GM12878 (cell line): ENCODE data around the gene SOX6. TPM values are rescaled to one million over a fixed set of nuclear protein-coding genes. Genes with fewer than 3 reads are reported as not detected.

Experiments used
- ATAC-seq: fragments of 200-7000 bp; cut with Tn5 transposase; 3 replicates; pipeline ENCODE4 v1.9.1; 2020; ENCODE audit warnings: mild to moderate bottlenecking, moderate library complexity
- BruUV-seq: library from RNA; stranded (reverse); fragments of 400-500 nt; replicated peaks from 2 replicates; lab custom pipeline; 2021; lab: Mats Ljungman, UMichigan
- CTCF ChIA-PET: fragments of 300-600 bp; sonication (Branson Sonifier 250); formaldehyde crosslinking; extraction: SDS; loops from one replicate; lab custom pipeline; 2021; ENCODE audit warnings: inconsistent platforms; lab: Yijun Ruan, JAX
- POLR2A ChIA-PET: fragments of 350-600 bp; formaldehyde crosslinking; extraction: SDS; loops from one replicate; lab custom pipeline; 2021; ENCODE audit warnings: inconsistent platforms; lab: Charles Lee
- RAD21 ChIA-PET: fragments of 300-600 bp; sonication (Branson Sonifier 250); formaldehyde crosslinking; loops from one replicate; lab custom pipeline; 2023; ENCODE audit warnings: antibody characterized with exemption; ENCODE audit not compliant: unreplicated experiment; lab: Charles Lee
- SMC1A ChIA-PET: fragments of 300-600 bp; sonication (Branson Sonifier 250); formaldehyde crosslinking; loops from one replicate; lab custom pipeline; 2023; ENCODE audit not compliant: unreplicated experiment, uncharacterized antibody; lab: Charles Lee
- DNase-seq: peaks from one replicate; pipeline ENCODE4 v3.0.0-alpha.2; 2011; ENCODE audit warnings: low read depth, low spot score
- FAIRE-seq: peaks from 3 replicates; lab custom pipeline; 2011; peaks lifted over from hg19 to GRCh38; lab: Jason Lieb, UNC
- H2AFZ ChIP-seq: 2 replicates; pipeline ENCODE4 v1.6.0; 2011; ENCODE audit warnings: low read depth, low read length, control low read depth; ENCODE audit not compliant: control insufficient read depth
- H3K27ac ChIP-seq: 2 replicates; pipeline ENCODE4 v1.5.1; 2011; ENCODE audit warnings: control low read depth; ENCODE audit not compliant: control insufficient read depth, insufficient read depth
- H3K27me3 ChIP-seq, 2 experiments: replicated peaks in 1 of 2; 2 replicates each; pipeline versions ENCODE4 v1.6.0 to v1.6.1; 2011; ENCODE audit warnings: low read length in 1 of 2; ENCODE audit not compliant: control insufficient read depth in 2 of 2, insufficient read depth in 2 of 2
- H3K36me3 ChIP-seq, 2 experiments: 2 replicates each; pipeline ENCODE4 v1.5.1; 2011; ENCODE audit warnings: low read length in 1 of 2; ENCODE audit not compliant: control insufficient read depth in 2 of 2, insufficient read depth in 2 of 2
- H3K4me1 ChIP-seq: 2 replicates; pipeline ENCODE4 v1.6.1; 2011; ENCODE audit warnings: mild to moderate bottlenecking, low read length, moderate library complexity, mixed read lengths; ENCODE audit not compliant: control insufficient read depth, insufficient read depth
- H3K4me2 ChIP-seq: 2 replicates; pipeline ENCODE4 v1.6.0; 2011; ENCODE audit warnings: control low read depth; ENCODE audit not compliant: control insufficient read depth, insufficient read depth
- H3K4me3 ChIP-seq: fragments of 200-600 bp; sonication (generic); 2 replicates; pipeline ENCODE4 v1.5.1; 2016
- H3K79me2 ChIP-seq: 2 replicates; pipeline ENCODE4 v1.6.0; 2011; ENCODE audit warnings: low read length; ENCODE audit not compliant: control insufficient read depth, insufficient read depth
- H3K9ac ChIP-seq: 2 replicates; pipeline ENCODE4 v1.8.0; 2011; ENCODE audit warnings: low read length, control low read depth, mixed read lengths; ENCODE audit not compliant: control insufficient read depth, insufficient read depth
- H3K9me3 ChIP-seq: replicated peaks from 3 replicates; pipeline ENCODE4 v1.5.1; 2011; ENCODE audit warnings: mild to moderate bottlenecking, low read length; ENCODE audit not compliant: control insufficient read depth, insufficient read depth
- H4K20me1 ChIP-seq: 2 replicates; pipeline ENCODE4 v1.6.0; 2011; ENCODE audit not compliant: control insufficient read depth, insufficient read depth
- ATF2 ChIP-seq: IDR thresholded peaks from 2 replicates; pipeline ENCODE4 v1.6.1; 2012; ENCODE audit warnings: low read length, inconsistent platforms
- HCFC1 ChIP-seq: fragments of 150-350 bp; IDR thresholded peaks from 2 replicates; pipeline ENCODE4 v1.6.1; 2014; ENCODE audit warnings: low read length
- IRF3 ChIP-seq: fragments of 450-650 bp; IDR thresholded peaks from 2 replicates; pipeline ENCODE4 v1.6.1; 2014; ENCODE audit warnings: mild to moderate bottlenecking
- JUNB ChIP-seq: IDR thresholded peaks from 2 replicates; pipeline ENCODE4 v1.6.1; 2016; ENCODE audit warnings: antibody characterized with exemption, mild to moderate bottlenecking
- KLF5 ChIP-seq: fragments of 450-650 bp; IDR thresholded peaks from 2 replicates; pipeline ENCODE4 v1.6.1; 2014; ENCODE audit warnings: mild to moderate bottlenecking; ENCODE audit not compliant: partially characterized antibody
- NBN ChIP-seq: fragments of 450-650 bp; IDR thresholded peaks from 2 replicates; pipeline ENCODE4 v1.6.1; 2016
- SP1 ChIP-seq: IDR thresholded peaks from one replicate; pipeline ENCODE4 v1.6.1; 2011; ENCODE audit warnings: low read depth, low read length
- SUPT20H ChIP-seq: IDR thresholded peaks from 2 replicates; pipeline ENCODE4 v1.6.1; 2011; ENCODE audit warnings: low read depth, mild to moderate bottlenecking, low read length, moderate library complexity, borderline replicate concordance; ENCODE audit not compliant: control insufficient read depth
- TBL1XR1 ChIP-seq: IDR thresholded peaks from 2 replicates; pipeline ENCODE4 v1.6.1; 2012; ENCODE audit warnings: low read depth, low read length, improper control_type of control experiment
- TCF3 ChIP-seq: IDR thresholded peaks from 2 replicates; pipeline ENCODE4 v1.6.1; 2012; ENCODE audit warnings: low read depth, mild to moderate bottlenecking, low read length, borderline replicate concordance; ENCODE audit not compliant: insufficient read depth
- ZBED1 ChIP-seq: IDR thresholded peaks from 2 replicates; pipeline ENCODE4 v1.6.1; 2016; ENCODE audit warnings: borderline replicate concordance
- in situ Hi-C: fragments of 300-500 bp; cut with MboI; formaldehyde crosslinking; loops from 9 replicates; pipeline ENCODE4 v1.14.3; 2018; ENCODE audit warnings: mixed read lengths
- intact Hi-C: fragments of 100-400 bp; cut with micrococcal nuclease; formaldehyde crosslinking; loops from one replicate; pipeline ENCODE4 v1.14.2; 2022; ENCODE audit not compliant: unreplicated experiment
- polyA plus RNA-seq, 11 experiments: library from polyadenylated mRNA; depleted of rRNA in 4 of 11; unstranded in 6 of 11; stranded (reverse) in 5 of 11; fragments of >200 nt; fragmentation: Nextera tagmentation in 4 of 11; fragmentation: Illumina TruSeq in 1 of 11; extraction: Ambion mirVana in 4 of 11; extraction: Trizol in 1 of 11; gene quantifications; 1 replicate in 1 of 11; 2 replicates in 10 of 11; pipeline versions ENCODE4 v1.2.1 to v1.2.3, GENCODE V29; 2011 to 2016; ENCODE audit warnings: inconsistent platforms in 2 of 11, missing spikeins in 2 of 11, low read depth in 1 of 11
- total RNA-seq, 4 experiments: library from RNA; depleted of rRNA in 3 of 4; stranded (reverse); fragments of >200 nt in 3 of 4; fragmentation: Illumina TruSeq in 1 of 4; extraction: Trizol in 1 of 4; gene quantifications; 2 replicates each; pipeline versions ENCODE4 v1.2.1 to v1.2.3, GENCODE V29; 2013 to 2021
- TF ChIP-seq, protein P1 (sequence below): fragments of 150-350 bp; IDR thresholded peaks from 2 replicates; pipeline ENCODE4 v1.6.1; 2014; ENCODE audit warnings: mild to moderate bottlenecking, low read depth, low read length
- TF ChIP-seq, protein P2 (sequence below): IDR thresholded peaks from 2 replicates; pipeline ENCODE4 v1.6.1; 2012; ENCODE audit warnings: low read depth, low read length, improper control_type of control experiment
- TF ChIP-seq, protein P3 (sequence below): IDR thresholded peaks from 2 replicates; pipeline ENCODE4 v1.6.1; 2011; ENCODE audit warnings: mild to moderate bottlenecking, low read depth, low read length, moderate library complexity; ENCODE audit not compliant: insufficient replicate concordance

SOX6 gene
- total and polyA plus RNA-seq, 10 of the 15 experiments (the other 5 are each of a cell fraction or from before 2014, with no cell fraction given): 0.03 to 0.71 (median 0.29) TPM; not detected in 4

GRCh38 chr11:16365581-16366228 lies 9.4 kb upstream of the SOX6 start (continued):
- TF ChIP-seq, protein P1, sequence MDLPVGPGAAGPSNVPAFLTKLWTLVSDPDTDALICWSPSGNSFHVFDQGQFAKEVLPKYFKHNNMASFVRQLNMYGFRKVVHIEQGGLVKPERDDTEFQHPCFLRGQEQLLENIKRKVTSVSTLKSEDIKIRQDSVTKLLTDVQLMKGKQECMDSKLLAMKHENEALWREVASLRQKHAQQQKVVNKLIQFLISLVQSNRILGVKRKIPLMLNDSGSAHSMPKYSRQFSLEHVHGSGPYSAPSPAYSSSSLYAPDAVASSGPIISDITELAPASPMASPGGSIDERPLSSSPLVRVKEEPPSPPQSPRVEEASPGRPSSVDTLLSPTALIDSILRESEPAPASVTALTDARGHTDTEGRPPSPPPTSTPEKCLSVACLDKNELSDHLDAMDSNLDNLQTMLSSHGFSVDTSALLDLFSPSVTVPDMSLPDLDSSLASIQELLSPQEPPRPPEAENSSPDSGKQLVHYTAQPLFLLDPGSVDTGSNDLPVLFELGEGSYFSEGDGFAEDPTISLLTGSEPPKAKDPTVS: no peak
- no peak for TF ChIP-seq TBL1XR1
- TF ChIP-seq SP1: no peak
- TF ChIP-seq IRF3: no peak

GRCh38 chr11:16364254-16364653 lies 7.9 kb upstream of the SOX6 start:
- Histone ChIP-seq H4K20me1 (no peaks in the 10 kb centered on the region), H3K4me2 (no peak overlapping the region), H3K27me3 (no peaks in the 10 kb centered on the region), H3K4me3 (no peak overlapping the region), H2AFZ (no peak overlapping the region), H3K4me1 (no peaks in the 10 kb centered on the region), H3K27ac (no peak overlapping the region), H3K9me3 (no peaks in the 10 kb centered on the region), H3K79me2 (no peaks in the 10 kb centered on the region), H3K36me3 (no peaks in the 10 kb centered on the region), H3K9ac (no peak overlapping the region)
- CTCF ChIA-PET: no interaction called here
- FAIRE-seq: no peak
- TF ChIP-seq SUPT20H: no peak
- TF ChIP-seq, protein P2, sequence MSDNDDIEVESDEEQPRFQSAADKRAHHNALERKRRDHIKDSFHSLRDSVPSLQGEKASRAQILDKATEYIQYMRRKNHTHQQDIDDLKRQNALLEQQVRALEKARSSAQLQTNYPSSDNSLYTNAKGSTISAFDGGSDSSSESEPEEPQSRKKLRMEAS: no peak
- TF ChIP-seq ATF2: no peak
- TF ChIP-seq SP1: no peak
- no peak for TF ChIP-seq TCF3
- no peak for TF ChIP-seq JUNB
- no peak for TF ChIP-seq KLF5
- no peak for TF ChIP-seq HCFC1
- TF ChIP-seq, protein P3, sequence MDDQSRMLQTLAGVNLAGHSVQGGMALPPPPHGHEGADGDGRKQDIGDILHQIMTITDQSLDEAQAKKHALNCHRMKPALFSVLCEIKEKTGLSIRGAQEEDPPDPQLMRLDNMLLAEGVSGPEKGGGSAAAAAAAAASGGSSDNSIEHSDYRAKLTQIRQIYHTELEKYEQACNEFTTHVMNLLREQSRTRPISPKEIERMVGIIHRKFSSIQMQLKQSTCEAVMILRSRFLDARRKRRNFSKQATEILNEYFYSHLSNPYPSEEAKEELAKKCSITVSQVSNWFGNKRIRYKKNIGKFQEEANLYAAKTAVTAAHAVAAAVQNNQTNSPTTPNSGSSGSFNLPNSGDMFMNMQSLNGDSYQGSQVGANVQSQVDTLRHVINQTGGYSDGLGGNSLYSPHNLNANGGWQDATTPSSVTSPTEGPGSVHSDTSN: no peak
- no peak for TF ChIP-seq NBN
- no peak for TF ChIP-seq ZBED1
- BruUV-seq: no TSS peak
- POLR2A ChIA-PET: no interaction called here
- DNase-seq: no peak
- in situ Hi-C loops: no loop called here
- intact Hi-C loops: no loop called here
- RAD21 ChIA-PET: no interaction called here
- no peak for ATAC-seq
- SMC1A ChIA-PET: no interaction called here
